AG10803 (cell line): Measurements from ENCODE around the gene NFAM1.

Source experiments
- DNase-seq: peaks from one replicate; pipeline ENCODE4 v3.0.0; 2010; ENCODE audit warnings: low read depth
- H3K4me3 ChIP-seq: 2 replicates; pipeline ENCODE4 v1.5.1; 2011; ENCODE audit warnings: mild to moderate bottlenecking, low read length, control low read depth
- CTCF ChIP-seq: conservative IDR thresholded peaks from 2 replicates; pipeline ENCODE4 v1.5.1; 2011; ENCODE audit warnings: mild to moderate bottlenecking, low read length, control low read depth, inconsistent platforms

The NFAM1 gene

DNA sequence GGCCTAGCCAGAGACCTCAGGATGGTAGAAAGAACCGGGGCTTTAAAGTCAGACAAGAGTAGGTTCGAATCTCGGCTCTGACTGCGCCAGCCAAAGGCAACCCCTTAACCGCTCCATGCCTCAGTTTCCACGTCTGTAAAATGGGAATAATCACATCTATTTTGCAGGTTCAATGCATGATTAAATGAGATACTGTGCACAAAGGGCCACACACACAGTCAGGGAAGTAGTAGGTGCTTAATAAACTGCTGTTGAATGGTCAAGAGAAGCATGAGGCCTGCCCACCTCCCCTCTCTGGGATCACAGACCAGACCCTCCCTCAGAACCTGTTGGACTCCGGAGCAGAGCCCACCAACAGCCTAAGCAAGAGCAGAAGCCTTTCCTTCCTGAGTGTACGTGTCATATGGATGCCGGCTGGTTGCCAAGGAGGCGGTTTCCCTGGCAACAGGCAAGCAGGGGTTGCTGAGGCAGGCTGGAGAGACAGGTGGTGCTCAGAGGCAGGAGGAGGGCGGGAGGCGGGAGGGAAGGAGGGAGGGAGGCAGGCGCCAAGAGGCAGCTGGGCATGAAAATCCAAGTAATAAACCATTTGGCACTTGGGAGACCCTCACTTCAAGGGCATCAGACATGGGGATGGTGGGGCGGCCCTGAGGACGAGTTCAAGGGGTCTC, 43.9 kb downstream of the NFAM1 start:
- no peak for TF ChIP-seq CTCF
- H3K4me3 ChIP-seq: no peak overlapping the region
- no peak for DNase-seq

- H3K4me3 ChIP-seq: no peak overlapping the region
- no peak for DNase-seq
- TF ChIP-seq CTCF: no peak
Observed at GRCh38 chr22:42387631-42388030, 44.6 kb downstream of the NFAM1 start.

GRCh38 chr22:42385696-42386095, 46.5 kb downstream of the NFAM1 start:
- TF ChIP-seq CTCF: no peak
- H3K4me3 ChIP-seq: no peak overlapping the region
- DNase-seq: no peak

DNA sequence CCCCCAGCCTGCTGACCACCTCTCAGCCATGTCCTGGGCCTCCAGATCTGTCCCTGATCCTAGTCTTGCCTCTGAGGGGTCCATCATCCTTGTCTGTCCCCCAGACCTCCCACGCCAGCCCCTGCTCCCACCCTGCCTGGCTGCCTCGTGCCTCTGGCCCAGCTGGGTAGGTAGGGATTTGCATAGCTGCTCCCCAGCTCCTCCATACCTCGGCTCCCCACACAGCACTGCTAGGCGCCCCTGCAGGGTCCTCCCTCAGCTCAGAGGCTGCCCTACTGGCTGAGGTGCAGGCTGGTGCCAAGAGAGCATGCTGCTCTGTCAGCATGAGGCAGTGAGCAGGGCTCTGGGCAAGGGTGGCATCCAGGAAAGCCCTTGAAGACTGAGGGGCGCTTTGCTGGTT, 47.7 kb downstream of the NFAM1 start:
- H3K4me3 ChIP-seq: no peak overlapping the region
- no peak for DNase-seq
- no peak for TF ChIP-seq CTCF

DNA sequence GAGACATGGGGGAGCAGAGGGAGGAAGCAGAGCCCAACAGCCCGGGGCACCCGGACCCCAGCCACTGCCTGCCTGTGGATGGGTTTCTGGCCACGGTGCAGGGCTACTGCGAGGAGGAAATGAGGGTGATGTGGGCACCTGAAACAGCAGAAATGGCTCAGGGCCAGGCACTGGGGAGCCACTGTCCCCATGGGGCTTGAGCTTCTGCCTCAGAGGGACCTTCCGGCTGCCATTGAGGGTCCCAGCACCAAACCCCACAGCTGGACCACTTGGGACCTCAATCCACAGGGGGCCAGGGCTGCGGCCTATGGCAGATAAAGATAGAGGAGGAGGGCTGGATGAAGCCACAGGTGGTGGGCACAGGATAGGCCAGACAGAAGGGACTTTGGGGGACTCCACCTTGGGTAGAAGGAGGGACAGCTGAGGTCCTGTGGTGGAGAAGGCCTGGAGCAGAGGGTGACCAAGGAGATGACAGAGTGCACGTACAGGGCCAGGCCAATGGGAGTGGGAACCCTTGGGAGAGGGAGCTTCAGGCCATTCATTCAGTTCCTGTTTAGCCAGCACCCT, 48.3 kb downstream of the NFAM1 start:
- H3K4me3 ChIP-seq: no peak overlapping the region
- no peak for TF ChIP-seq CTCF
- no peak for DNase-seq

DNA sequence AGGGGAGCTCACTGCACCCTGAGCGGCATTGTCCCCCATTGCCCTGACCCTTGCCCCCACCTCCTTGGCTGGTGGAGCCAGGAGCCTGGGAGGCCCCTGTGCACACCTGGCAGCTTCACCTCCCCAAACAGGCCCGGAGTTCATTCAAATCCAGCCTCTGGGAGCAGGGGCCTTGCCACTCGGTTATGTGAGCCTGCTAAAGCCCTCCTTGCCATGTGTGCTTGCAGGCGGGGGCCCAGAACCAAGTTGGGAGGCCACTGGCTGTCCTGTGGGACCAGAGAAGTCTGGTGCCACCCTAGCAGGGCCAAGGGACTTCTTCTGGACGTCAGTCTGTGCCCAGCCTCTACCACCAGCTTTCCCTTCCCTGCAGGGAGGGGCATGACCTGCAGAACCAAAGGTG, 48.9 kb downstream of the NFAM1 start:
- H3K4me3 ChIP-seq: no peak overlapping the region
- DNase-seq: no peak
- no peak for TF ChIP-seq CTCF

DNA sequence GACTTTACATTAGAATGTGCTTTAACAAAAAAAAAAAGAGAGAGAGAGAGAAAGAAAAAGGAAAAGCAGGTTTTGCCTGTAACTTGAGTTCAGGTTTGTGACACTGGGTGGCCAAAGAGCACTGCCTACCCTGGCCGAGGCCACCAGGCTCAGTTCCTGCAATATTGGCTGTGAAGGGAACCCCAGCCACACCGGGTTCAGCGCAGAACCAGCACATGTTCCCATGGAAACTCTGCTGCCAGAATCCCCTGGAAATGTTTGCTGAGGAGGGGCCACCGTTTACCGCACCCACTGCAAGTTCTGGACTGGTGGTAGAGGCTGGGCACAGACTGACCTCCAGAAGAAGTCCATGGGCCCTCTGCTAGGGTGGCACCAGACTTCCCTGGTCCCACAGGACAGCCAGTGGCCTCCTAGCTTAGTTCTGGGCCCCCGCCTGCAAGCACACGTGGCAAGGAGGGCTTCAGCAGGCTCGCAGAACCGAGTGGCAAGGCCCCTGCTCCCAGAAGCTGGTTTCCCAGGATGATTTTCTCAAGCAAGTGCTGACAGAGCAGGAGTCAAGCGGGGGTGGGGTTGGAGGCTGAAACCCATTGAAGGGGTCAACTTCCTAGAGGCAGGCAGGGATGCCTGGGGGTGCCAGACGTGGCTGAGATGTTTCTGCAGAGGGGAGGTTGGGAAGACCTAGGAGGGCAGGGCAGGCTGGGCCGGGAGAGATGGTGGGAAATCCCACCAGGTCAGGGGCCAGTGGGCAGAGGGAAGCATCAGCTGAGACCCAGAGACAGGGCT, 51.2 kb downstream of the NFAM1 start:
- no peak for TF ChIP-seq CTCF
- DNase-seq: no peak
- H3K4me3 ChIP-seq: no peak overlapping the region
